PFSK-1 (cell line): ENCODE data around the gene THSD4.

Source experiments
- POLR2AphosphoS5 ChIP-seq: IDR thresholded peaks from 2 replicates; pipeline ENCODE4 v1.6.1; 2012; ENCODE audit warnings: low read depth, mild to moderate bottlenecking, control low read depth, low read length, moderate library complexity
- REST ChIP-seq, 2 experiments: IDR thresholded peaks; 2 replicates each; pipeline versions ENCODE4 v1.6.1 to v1.8.0; 2011 to 2012; ENCODE audit warnings: low read depth in 2 of 2, low read length in 2 of 2, control low read depth in 1 of 2, inconsistent platforms in 1 of 2, mild to moderate bottlenecking in 1 of 2, moderate library complexity in 1 of 2; ENCODE audit not compliant: insufficient read depth in 1 of 2
- SIN3A ChIP-seq: IDR thresholded peaks from 2 replicates; pipeline ENCODE4 v1.6.1; 2012; ENCODE audit warnings: mild to moderate bottlenecking, low read length, moderate library complexity, borderline replicate concordance; ENCODE audit not compliant: insufficient read depth

- no peak for TF ChIP-seq REST (IDR thresholded peaks at IDR 0.05; ENCODE audit: insufficient read depth in 1 of 2, low read depth in 2 of 2, low read length in 2 of 2)
- TF ChIP-seq POLR2AphosphoS5: no peak
- TF ChIP-seq SIN3A: no peak
Measured at GRCh38 chr15:71366522-71366921, 251.3 kb downstream of the THSD4 start.
